HG02798 (cell line): Measurements from ENCODE around the gene OVOL3.
"Not testable (repeated sequence)": the region's sequence is repeated elsewhere in the genome, so short reads cannot be mapped to it uniquely, and the experiment has no call there.

Experiments
- ATAC-seq: cut with Tn5 transposase; IDR thresholded peaks from one replicate; pipeline ENCODE4 v1.9.1; 2021; ENCODE audit warnings: mild to moderate bottlenecking; ENCODE audit not compliant: unreplicated experiment, poor library complexity

The OVOL3 gene

DNA sequence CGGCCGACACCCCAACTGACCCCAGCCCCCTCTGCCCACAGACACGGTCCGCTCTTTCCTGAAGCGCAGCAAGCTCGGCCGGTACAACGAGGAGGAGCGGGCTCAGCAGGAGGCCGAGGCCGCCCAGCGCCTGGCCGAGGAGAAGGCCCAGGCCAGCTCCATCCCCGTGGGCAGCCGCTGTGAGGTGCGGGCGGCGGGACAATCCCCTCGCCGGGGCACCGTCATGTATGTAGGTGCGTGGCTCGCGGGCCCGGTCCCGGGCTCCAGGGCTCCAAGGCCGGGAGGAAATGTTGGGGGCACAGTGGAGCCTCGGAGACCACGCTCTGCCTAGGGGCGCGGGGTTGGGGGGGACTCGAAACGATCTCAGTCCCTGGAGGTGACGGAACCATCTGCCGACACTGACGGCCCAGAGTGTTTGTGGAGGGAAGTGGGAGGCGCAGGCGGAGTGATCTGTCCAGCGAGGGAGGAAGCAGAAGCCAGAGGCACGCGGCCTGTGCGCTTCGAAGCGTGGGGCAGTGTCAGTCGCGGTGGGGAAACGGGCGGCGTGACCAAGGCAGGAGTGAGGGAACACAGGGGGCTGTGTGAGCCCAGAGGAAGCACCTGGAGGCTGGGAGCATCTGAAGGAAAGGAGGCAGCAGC lies 10.7 kb downstream of the OVOL3 start:
- no peak for ATAC-seq

DNA sequence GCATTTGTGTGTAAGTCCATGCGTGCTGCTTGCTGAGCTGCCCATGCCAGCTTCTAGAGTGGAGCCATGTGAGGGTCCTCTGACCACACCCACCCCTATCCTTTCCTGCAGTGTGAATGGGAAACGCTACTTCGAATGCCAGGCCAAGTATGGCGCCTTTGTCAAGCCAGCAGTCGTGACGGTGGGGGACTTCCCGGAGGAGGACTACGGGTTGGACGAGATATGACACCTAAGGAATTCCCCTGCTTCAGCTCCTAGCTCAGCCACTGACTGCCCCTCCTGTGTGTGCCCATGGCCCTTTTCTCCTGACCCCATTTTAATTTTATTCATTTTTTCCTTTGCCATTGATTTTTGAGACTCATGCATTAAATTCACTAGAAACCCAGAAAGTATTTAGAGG lies 14.6 kb downstream of the OVOL3 start:
- ATAC-seq: no peak

DNA sequence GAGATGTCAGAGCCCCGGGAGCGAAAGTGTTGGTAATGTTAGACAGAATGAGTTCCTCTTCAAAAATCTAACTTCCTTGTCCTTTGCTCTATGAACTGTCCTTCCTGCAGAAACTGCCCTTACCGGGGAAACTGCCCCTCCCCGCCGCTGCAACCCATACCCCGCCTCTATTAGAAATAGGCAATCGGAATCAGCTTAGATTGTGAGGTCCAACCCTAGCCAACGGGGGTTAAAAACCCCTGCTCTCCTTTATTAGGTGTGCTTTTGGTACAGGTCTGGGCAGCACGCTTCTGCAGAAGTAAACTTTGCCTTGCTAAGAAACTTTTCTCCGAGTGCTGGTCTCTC lies 17.4 kb downstream of the OVOL3 start:
- peak; percentile 4 for ATAC-seq

DNA sequence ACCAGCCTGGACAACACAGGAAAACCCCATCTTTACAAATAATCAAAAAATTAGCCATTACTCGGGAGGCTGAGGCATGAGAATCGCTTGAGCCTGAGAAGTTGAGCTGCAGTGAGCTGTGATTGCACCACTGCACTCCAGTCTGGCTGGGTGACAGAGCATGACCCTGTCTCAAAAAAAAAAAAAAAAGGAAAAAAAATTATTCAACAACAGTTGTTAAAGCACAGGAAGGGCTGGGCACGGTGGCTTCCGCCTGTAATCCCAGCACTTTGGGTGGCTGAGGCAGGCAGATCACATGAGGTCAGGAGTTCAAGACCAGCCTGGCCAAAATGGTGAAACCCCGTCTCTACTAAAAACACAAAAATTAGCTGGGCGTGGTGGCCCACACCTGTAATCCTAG lies 20.3 kb downstream of the OVOL3 start:
- not testable (repeated sequence) for ATAC-seq

DNA sequence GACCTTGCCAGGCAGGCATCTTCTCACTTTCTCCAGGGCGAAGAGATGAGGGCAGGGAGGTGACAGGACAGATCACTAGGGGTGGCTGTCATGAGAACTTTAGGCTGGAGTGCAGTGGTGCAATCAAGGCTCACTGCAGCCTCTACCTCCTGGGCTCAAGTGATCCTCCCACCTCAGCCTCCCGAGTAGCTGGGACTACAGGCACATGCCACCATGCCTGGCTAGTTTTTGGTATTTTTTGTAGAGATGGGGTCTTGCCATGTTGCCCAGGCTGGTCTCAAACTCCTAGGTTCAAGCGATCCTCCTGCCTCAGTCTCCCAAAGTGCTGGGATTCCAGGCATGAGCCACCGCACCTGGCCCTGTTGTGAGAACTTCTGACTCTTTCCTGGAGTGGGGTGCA lies 23.9 kb downstream of the OVOL3 start:
- ATAC-seq: not testable (repeated sequence)

DNA sequence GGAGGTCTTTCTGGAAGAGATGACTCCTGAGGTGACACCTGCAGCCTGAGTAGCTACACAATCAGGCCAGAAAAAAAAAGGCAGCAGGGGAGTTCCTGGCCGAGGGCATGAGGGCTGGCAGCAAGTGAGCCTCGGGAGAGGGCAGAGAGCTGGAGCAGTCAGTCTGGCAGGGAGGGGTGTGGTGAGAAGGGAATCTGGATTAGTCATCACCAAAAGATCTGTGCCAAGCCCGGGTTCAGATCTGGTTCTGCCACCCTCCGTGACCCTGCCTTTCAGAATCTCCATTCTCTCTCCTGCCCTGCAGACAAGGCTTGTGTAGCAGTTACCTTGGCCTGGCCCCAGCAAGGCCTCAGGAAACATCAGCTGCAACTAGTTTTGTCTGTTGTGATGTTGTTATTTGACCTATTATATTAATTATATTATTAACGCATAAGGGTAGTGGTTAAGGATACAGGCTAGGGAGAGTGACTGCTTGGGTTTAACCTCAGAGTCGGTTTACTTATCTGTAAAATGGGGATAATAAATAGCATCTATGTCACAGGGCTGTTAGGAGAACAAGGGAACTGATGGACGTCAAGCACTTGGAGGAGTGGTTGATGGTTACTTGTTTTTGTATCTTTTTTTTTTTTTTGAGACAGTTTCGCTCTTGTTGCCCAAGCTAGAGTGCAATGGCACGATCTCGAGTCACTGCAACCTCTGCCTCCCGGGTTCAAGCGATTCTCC lies 26.2 kb downstream of the OVOL3 start:
- no peak for ATAC-seq

DNA sequence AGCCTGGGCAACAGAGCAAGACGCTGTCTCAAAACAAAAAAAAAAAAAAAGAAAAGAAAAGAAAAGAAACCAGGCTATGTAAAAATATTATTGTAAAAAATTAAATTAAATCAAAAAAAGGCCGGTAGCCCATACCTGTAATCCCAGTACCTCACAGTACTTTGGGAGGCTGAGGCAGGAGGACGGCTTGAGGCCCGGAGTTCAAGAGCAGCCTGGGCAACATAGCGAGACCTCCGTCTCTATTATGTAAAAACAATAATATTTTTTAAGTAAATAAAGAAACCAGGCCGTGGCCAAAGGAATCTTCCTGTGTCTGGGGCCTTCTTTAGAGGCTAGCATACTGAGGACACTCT lies 28.2 kb downstream of the OVOL3 start:
- ATAC-seq: no peak

DNA sequence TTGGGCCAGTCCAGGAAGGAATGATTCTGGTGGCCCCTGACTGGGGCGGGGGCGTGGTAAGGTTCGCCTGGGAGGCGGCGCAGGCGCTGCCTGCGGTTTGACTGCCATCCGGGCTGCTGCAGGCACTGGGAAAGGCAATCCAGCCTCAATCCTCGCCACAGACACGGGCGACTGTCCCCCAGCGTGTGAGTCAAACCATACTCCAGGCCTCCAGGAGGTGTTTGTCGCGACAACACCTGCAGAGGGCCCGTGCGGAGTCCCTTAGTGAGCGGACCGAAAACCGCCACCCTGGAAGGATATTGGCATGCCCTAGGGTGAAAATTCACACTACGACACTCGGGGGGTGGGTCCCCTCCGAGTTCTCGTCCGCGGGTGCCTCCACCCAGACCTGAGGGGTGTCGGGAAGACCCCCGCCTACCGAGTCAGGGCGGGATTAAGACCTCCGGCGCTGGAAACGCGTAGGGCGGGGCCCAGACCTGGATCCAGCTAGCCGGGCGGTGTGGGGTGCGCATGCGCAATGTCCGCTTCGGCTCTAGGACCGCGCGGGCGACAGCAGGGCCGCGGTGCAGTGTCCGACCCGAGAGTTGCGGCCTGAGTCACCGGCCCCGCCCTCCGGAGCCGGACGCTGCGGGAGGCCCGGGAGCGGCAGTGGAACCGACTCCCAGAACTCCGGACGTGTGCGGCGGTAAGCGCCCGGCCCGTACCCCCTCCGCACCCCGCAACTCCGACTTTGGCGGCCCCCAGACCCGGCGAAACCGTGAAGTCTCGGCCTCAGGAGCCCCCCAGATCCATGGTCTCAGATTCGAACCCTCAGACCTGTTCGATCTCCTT lies 28.7 kb downstream of the OVOL3 start, which contains the start of gene CAPNS1:
CAPNS1 (plus strand) TSS at position 594 of the 831 bp plus-strand sequence. CDS start 946 bp downstream, outside the sequence.
- ATAC-seq: peak; percentile 92

DNA sequence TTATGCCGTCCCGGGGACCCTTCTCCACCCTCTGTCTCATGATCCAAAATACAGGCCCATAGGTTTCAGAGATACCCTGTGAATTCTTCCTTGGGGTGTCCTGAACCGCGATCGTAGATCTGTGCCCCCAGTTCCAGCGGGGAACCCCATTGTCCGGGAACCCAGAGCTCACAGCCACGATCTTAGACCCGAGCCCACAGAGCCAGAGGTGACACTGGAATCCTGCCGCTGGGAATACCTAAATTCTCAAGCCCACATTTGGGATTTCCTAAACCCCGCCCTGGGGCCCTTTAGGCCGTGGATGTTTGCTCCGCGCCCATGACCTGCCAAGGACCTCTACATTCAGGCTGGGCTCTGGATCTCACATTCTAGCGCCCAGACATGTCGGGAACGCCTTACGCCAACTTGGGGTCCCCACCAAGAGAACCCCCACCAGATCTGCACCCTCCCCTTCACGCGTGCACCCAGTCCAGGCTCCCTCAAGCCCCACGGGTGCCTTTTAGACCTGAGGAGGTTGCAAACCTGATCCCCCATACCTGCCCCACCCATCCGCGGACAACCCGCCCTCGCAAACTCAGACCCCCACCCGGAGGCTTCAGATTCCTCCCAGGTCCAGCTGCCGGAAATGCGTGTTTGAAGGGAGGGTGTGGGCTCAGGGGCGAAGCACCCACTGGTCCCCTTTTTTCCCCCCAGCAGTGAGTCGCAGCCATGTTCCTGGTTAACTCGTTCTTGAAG lies 29.5 kb downstream of the OVOL3 start:
- ATAC-seq: no peak

DNA sequence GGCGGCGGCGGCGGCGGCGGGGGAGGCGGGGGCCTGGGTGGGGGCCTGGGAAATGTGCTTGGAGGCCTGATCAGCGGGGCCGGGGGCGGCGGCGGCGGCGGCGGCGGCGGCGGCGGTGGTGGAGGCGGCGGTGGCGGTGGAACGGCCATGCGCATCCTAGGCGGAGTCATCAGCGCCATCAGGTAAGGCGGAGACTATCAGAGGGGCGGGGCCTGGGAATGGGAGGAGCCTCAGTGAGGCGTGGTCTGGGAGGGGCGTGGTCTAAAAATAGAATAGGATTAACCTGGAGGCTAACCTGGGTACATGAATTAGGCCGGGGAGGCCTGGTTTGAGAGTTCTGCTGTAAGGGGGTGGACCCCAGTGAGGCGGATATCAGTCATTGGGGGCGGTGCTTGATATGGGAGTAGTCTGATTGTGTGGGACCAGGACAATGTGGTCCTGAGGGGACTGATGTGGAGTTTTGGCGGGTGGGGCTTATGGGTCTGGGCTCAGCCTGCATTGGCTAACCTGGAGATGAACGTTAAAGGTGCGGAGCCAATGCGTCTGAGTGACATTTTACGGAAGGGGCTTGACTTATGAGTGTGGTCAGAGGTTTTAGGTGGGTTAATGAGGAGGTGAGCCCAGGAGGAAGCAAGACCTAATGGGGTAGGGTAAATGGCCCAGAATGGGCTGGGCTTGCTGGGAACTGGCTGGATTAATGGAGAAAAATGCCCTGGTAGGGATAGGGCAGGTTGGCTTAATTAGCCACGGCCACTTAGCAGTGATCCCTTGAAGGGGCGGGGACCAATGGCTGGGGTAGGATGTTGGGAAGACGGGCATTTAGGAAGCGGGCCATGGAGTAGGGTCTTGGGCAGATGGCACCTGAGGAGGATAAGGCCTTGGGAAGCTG lies 30.3 kb downstream of the OVOL3 start:
- ATAC-seq: peak; percentile 49

DNA sequence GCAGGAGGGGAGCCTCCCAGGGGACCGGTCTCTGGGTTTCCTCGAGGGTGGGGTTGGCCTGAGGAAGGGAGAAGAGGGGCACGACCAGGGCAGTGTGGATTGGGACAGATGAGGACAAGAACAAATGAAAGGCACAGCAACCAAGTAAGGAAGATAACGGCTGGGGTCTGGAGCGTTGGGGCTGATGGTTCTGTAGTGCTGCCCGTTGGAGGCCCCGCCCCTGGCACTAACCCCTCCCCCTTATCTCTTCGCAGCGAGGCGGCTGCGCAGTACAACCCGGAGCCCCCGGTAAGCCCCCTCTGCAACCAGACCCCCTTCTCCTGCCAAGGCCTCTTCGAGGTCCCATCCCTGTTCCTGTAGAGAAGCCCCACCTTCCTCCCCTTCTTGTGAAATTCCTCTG lies 31.1 kb downstream of the OVOL3 start:
- no peak for ATAC-seq

DNA sequence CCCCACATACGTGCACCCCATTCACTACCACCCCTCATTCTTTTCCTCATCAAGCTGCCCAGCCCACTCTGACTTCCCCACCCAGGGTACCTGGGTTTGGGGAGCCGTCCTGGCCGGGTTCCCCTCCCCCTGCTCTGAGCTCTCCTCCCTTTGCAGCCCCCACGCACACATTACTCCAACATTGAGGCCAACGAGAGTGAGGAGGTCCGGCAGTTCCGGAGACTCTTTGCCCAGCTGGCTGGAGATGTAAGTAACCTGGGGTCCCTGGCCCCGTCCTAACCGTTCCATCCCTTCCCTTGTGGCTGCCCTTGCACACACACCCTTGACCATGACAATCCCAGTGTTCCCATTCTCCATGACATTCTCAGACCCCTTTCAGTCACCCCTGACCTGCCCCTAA lies 31.6 kb downstream of the OVOL3 start:
- no peak for ATAC-seq

DNA sequence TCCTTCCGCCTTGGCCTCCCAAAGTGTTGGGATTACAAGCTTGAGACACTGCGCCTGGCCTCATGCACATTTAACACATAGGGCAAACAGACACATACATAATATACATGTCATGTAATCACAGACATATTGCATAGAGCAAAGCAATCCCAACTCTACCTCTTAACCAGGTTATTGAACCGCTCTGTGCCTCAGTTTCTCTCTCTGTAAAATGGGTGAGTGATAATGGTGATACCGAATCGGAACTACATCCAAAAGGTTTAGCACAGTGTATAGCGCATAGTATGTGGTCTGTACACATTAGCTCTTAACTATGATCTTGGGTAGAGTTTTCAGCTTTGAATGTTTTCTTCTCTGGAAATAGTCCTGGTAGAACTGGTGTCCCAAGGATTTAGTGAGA lies 33.7 kb downstream of the OVOL3 start:
- ATAC-seq: no peak

DNA sequence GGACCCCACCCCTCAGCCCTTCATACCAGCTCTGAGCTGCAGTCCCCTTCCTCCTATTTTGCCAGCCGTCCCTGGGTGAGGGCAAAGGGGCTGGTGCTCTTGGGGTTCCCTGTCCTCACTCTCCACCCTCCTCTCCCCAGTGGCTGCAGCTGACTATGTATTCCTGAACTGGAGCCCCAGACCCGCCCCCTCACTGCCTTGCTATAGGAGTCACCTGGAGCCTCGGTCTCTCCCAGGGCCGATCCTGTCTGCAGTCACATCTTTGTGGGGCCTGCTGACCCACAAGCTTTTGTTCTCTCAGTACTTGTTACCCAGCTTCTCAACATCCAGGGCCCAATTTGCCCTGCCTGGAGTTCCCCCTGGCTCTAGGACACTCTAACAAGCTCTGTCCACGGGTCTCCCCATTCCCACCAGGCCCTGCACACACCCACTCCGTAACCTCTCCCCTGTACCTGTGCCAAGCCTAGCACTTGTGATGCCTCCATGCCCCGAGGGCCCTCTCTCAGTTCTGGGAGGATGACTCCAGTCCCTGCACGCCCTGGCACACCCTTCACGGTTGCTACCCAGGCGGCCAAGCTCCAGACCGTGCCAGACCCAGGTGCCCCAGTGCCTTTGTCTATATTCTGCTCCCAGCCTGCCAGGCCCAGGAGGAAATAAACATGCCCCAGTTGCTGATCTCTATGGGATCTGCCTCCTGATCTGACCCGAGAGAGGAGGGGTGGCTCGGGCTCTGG lies 38.9 kb downstream of the OVOL3 start:
- ATAC-seq: no peak

DNA sequence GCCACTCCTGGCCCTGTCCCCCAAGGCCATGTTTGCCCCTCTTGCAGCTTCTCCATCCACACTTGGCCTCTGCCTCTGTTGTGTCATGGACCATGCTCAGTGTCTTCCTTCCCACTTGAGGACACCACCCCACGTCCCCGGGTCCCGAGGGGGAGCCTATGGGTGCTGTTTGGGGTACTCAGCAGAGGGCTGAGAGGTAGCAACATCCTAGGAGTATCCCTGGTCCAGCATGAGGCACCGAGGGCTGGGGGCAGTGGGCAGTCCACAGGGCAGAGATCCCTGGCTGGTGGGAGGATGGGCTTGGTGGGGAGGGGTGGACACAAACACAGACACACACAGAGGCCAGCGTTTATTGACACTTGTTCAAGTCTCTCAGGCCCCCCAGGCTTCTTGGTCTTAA lies 39.6 kb downstream of the OVOL3 start:
- ATAC-seq: no peak

DNA sequence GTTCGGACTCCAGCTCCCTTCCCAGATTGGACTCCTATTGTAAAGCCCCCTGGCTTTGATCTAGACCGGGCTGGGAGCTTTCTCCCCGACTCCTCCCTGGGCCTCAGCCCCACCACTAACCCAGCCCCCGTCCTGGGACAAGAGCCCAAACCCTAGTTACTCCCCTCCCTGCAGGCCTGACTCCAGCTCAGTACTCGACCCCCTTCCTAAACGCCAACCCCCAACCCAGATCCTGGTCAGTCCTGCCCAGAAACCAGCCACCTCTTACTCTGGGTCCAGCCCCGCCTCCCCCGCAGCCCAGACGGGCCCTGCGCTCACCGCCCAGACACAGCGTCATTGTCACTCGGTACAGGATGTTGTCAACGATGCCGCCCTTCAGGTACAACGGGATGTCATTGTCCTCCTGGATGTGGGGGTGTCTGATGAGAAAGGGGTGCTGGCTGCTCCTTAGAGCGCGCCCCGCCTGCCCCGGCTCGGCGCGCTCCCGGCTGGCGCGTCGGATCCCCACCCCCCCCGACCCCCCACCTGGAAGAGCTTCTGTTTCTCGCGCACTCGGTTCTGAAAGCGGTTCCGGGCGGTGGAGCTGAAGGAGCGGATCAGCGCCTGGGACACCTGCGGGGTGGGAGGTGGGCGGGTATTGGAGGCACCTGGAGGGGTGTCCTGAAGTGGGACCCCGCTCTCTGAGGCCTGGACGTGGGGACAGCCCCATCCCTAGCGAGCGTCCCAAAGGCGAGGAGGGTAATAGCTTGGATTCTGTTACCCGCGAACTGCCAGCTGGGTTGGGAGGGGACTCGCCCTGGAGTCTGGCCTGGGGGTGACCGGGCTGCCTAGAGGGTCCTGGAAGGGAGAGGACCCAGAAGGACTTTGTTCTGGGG lies 40.4 kb downstream of the OVOL3 start:
- ATAC-seq: no peak

DNA sequence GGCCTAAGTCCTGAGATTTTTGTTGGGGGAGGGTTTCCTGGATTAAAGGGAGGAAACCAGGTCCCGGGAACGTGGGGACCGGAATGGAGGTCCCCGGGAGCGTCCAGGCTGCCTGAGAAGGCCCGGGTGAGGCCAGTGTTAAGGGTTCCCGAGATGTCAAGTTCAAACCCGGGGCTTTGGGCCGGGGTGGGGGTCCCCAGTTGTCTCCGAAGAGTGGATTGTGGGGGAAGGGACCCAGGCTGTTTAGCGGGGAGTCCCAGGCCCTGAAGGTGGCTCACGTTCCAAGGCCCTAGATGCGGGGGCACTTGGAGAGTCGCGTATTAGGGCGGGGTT lies 41.0 kb downstream of the OVOL3 start:
- ATAC-seq: no peak

DNA sequence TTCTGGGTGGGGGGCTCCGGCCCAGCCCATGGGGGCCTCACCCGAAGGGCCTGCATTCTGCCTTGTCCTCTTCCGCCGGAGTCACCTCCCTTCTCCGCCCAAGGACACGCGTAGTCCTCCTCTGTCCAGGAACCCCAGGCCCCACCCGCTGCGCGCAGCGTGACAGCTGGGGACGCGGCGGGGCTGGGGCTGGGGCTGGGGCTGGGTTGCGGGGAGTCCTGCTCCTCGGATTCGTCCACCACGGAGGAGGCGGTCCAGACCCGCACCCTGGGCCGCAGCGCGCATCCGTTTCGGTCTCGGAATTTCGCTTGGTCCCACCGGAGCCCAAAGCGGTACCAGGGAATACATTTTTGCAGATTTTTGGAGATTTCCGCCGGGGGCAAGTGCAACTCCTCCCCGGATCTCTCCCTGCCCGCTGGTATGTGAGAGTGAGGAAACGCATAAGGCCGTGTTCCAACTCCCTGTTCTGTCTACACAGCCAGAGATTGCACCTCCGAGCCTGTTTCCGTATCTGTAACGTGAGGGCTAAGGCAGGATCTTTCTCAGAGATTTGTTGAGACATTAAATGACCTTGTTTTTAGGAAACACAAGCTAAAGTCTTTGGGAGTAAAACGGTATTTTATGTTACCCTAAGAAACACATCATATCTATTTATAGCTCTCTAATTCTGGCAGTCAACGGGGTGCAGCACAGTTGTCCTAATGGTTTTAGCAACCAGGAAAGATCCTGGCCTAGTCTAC lies 41.6 kb downstream of the OVOL3 start, which contains the start of gene COX7A1:
COX7A1 (minus strand) TSS at position 96 of the 740 bp plus-strand sequence; CDS start at position 56, 40 bp downstream.
- no peak for ATAC-seq
